ENCODE data around the gene PAQR9.

DNA sequence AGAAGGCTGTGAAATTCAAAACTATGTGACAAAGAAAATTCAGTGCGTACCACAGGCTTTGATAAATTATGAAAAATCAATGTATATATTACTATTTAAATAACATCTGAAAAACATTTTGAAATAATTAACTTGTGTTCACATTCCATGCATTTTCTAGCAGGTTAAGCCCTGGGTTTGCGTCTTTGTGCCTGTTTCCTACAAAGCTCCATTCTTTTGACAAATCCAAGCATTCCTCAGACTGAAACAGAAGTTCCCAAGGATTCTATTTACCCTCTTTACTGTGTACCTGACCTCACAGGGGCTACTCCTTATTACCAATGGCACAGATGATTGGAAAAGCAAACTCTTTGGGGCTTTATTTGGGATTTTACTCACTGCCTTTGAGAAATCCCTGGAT, 1.9 kb downstream of the PAQR9 start:
- TF ChIP-seq EZH2 (IDR thresholded peaks at IDR 0.05) (no peak), POLR2AphosphoS5 (IDR thresholded peaks at IDR 0.05; ENCODE audit: borderline replicate concordance, low read depth, low read length) (no peak)
